Activated CD4-positive, alpha-beta T cell treated with anti-CD3 and anti-CD28 coated beads, Interleukin-10, Interleukin-2, amounts not matched to agents 100 ng/mL and 50 ng/mL, durations not matched to agents 16 hours and 8 hours (primary cell): ENCODE data around the gene FAM174B.

Experiments used
- DNase-seq: peaks from one replicate; pipeline ENCODE4 v3.0.0-alpha.2; 2020

FAM174B gene

DNA sequence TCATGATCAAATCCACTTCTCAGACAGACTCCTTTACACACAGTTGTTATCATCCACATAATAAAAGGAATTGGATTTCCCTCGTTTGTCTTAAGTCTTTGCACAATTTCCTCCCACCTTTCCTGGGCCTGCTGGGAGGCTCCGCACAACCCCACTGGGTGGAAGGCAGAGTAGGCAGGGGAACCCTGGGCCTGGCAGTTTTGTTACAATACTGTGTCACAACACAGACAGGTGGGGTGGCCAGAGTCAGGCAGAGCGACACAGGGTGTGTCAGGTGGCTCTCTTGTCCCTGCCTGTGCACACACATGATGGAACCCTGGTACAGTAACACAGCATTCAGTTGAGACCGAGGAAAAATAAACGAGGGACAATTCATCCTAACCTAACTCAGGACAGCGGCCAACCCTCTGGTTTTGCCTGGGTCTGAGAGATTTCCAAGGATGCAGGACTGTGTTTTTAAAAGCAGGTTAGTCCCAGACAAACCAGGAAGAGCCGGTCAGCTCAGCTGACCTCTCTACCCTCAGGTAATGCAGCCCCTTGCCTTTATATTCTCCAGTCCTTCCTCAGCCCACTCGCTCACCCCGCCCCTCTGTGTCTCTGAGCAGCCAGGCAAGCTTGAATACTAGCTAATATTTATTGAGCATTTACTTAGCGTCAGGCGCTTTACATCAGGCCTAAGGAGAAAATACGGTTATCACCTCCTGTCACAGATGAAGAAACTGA lies 8.8 kb upstream of the FAM174B start:
- DNase-seq, result no peak

DNA sequence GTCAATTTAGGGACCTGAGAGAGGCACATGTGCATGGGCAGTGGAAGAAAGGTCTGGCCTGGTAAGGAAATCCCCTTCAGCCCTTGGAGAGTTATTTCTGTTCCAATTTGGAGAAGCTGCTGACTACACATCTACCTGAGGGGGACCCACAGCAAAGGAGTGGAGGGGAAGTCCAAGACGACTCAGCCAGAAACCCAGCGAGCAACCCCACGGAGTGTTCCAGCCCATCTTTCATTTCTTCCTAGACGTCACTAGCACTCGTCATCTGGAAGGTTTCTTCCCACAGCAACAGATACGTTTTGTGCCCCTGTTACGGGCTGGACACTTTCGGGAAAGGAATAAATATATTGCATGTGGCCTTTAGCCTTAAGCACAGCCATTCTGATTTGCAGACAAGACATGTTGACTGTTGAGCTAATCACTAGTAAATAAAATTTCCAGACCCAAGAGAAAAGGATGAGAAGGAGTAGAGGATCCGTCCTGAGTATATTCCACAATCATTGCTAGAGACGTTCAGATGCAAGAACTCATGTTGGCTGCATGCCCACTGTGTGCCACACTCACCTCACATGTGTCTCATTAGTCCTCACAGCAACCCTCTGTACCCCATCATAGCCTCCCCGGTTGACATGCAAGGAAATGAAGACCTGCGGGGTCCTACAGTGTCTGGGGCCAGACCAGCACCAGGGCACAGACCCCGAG lies 7.8 kb upstream of the FAM174B start:
- DNase-seq, result peak; percentile 54

DNA sequence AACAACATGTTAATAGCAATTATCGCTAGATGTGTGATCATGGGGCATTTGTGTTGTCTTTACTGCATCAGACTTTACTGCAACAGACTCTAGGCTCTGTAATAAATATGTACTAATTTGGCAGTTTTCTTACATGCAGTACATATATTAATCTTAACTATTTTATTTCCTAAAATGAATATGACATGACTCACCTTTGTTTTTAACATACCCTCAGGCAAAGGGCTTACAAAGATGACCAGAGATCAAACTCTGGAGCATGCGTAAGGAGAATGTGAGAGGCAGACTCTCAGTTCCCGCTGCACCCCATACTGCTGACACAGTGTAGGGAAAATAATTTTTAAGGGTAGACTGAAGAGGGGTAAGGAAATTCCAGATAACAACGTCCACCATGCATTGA lies 7.2 kb upstream of the FAM174B start:
- no peak for DNase-seq

DNA sequence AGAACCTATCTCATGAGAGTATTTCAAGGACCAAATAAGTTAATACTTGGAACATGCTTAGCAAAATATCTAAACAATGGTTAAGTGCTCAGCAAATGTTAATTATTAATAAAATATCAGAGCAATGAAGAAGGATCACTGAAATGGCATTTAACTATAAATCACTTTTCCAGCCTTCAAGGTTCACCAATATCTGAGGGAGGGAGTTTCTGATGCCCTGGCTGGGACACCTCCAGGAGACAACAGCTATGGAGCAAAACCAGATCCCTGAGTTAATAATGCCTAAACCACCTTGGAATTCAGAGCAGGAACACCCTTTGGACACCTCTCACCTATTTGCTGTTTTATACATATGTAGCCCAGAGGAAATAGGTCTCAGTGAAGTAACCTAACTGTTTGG lies 6.4 kb upstream of the FAM174B start:
- no peak for DNase-seq

DNA sequence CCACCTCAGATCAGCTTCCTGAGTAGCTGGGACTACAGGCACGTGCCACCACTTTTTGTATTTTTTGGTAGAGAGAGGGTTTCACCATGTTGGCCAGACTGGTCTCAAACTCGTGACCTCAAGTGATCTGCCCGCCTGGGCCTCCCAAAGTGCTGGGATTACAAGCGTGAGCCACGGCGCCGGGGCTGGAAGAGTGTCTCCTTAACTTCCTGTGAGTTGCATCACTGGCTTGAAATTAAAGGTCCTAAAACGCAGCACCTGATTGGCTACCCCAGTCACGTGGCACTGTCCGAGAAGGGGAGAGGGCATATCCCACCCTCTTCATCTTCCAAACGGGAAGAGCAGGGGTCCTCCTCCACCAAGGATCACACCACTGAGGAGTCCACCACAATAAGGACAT lies 5.5 kb upstream of the FAM174B start:
- DNase-seq, result no peak

DNA sequence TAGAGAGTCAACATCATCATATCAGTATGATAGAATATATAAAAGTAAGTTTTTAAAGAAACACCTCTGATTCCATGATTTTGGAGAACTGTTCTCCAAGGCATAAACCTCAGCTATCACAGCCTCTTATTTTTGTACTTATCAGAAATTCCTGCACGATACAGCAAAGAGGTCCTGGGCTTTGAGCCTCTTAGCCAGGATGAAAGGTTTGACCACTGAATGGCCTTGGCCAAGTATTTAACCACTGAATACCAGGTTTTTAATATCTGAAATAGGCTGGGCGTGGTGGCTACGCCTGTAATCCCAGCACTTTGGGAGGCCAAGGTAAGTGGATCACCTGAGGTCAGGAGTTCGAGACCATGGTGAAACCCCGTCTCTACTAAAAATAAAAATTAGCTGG lies 1.9 kb upstream of the FAM174B start:
- DNase-seq, result no peak

DNA sequence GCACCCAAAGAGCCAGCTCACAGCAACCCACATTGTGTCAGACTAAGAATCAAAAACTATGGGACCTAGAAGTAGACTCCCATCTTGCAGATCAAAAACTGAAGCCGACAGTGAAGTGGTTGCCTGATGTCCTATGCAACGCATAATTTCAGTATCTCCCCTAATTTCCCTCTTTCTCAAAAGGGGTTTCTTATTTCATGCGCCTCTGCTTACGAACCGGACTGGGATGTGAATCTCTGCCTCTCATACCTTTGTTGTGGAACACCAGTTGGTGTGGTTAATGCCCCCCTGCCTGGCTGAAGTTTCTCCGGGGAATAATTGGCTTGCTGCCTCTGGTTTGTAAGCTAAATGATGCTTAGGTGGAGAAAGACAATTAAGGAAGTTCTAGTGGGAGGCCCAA lies 514 bp upstream of the FAM174B start:
- DNase-seq, result no peak

DNA sequence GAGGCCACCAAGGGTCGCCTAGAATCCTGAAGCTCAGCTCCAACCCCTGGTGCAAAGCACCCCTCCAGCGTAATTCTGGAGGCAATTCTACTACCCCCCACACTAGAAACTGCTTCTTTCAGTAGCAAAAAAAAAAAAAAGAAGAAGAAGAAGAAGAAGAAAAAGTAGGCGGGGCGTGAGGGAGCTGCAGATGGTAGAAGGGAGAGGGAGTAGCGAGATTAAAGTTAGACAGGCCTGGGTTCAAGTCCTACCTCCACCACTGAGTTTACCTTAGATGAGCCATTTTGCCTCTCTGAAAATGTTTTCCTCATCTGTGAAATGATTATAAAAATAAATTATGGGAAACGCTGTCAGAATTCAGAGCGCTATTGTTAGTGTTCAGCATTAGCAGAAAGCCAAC lies 913 bp downstream of the FAM174B start:
- no peak for DNase-seq

DNA sequence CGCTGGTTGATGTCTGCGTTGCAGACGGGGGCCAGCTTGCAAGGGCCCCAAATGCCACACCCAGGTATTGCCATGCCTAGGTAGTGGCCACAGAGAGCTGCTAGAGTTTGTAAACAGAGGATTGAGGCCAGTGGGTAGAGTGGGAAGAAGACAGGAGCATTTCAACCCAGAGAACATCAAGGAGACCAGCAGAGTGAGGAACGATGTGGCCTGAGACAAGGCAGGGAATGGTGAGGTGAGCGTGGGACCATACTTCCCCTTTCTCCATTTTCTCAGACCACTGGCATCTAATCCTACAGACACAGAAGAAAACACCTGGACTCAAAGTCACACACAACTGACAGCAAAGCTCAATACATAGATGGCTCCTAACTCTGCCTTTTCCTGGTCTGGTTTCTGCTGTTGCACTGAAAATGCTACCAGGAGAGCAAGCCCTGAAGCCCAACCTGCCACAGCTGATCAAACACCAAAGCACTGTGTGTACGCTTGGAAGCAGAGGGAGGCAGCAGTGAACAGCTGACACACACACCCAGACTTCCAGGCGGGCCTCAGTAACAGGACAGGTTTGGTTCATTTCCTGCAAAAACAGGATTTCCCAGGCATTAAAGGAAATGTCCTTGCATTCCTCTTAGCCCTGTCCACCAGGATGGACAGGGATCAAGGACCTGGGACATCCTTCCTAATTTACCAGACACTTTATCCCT lies 1.6 kb downstream of the FAM174B start:
- DNase-seq, result no peak

DNA sequence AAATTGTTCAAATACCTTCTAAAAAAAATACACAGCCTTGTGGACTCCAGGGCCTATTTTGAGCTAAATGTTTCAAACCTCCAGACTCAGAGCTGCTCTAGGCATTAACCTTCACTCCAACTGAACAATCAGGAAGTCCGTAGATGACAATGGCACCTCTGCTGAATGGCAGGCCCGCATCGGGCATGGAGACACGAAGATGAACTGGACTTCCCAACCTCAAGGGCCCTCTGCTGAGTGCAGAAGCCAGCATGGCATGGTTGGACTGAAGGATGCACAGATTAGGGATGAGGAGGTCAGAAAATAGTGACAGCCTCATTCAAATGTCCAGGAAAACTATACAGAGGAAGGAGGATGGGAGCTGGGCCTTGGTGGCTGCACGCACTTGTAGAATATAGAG lies 2.2 kb downstream of the FAM174B start:
- DNase-seq, result no peak

DNA sequence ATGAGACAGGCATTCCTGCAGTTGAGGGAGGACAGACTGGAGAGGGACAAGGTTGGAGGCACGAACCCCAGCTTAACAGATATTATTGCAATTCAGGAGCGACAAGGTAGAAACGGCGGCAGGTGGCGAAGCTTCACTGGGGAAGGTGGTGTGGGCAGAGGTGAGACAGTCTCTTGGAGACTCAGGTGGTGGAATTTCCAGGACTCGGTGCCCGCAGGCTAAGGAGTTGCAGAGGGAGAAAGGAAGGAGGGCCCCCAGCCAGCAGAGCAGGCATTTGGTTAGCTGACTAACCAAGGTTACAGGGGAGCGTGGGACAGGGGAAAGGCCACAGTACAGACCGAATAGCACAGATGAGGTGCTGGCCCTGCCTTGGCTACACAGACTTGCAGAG lies 3.0 kb downstream of the FAM174B start:
- no peak for DNase-seq

DNA sequence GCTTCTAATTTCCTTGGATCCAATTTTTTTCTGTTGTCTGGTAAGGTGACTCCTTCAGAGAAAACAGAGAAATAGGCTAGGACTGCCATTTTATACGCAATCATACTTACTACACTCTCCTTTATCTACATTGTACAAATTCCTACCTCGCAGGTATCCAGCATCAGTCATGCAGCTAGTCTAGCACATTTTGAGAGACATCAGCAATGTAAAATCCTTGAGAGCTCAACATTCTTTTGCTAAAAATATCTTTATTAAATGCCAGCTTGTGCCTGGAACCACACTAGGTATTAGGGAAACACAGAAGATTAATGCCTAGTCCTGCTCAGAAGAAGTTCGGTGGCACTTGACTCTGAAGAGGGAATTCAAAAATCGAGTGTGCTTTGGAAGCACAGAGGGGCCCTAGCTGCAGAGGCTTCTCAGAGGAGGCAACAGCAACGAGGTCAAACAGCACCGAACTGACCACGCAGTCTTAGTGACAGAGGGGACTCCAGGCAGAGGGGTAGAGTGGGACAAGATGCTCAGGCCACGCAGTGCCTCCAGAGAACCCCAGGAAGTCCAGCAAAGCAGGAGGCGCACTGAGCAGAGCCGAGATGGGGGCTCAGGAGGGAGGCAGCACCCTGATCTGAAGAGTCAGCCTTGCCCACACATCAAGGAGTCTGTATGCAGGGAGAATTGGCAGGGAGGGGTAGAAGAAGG lies 3.5 kb downstream of the FAM174B start:
- no peak for DNase-seq

DNA sequence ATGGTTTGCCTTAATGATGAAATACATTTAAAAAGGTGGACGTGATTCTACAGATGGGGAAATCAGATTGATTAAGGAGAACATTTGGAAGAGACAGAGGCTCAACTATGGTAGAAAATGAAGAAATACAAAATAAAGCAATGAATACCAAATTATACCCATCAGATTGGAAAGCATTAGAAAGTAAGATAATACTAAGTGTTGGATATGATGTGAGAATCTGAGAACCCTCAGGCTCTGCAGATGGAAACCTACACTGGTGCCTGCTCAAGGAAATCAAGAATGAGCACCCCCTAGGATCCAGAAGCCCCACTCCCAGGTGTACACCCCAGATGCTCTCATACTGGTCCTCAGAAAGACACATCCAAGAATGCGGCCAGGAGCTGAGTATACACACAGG lies 4.6 kb downstream of the FAM174B start:
- DNase-seq, result no peak

DNA sequence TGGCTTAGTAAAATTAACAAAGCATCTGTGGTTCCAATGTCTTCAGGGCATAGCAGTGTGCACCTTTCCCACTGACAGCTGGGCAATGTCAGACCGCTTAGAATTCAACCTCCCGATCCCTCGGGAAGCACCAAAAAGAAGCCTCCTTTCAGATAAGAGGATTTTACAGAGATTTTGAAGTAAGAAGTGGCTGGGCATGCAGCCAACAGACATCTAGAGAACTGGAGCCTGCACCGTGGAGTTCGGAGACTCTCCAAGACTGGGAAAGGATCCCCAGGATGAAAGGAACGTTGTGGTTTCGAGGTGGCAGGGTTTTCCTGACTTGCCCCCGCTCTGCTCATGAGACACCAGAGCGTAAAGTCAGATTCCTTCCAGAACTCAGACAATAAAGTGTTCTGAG lies 5.3 kb downstream of the FAM174B start:
- no peak for DNase-seq

DNA sequence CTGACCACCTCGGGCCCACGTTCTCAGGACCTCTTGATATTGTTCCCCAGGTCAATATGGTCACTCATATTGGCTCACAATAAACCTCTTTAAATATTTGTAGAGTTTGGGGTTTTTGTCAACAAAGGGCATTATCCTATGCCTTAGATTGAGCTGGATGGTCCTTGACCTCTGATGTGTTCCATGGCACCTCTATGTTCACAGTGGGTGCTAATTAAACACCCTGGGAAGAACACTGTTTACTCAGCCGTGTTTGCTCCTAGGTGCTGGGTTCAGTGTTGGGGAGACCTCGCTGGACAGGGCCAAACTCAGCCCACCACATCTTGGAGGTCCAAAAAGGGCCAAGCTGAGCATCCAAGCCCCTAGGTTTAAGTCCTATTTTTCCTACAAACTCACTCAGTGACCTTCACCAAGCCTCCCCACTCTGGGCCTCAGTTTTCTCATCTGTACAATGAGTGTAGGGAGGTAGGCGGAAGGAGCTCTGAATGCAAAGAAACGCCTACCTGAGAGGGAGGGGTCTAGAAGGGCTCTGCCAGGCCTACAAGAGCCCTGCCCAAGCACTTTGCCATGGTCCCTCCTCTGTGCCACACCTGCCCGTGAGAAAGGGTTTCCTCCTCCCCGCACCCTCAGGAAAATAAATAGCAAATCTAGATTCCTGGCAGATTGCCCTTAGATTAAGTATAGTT lies 7.2 kb downstream of the FAM174B start:
- no peak for DNase-seq

DNA sequence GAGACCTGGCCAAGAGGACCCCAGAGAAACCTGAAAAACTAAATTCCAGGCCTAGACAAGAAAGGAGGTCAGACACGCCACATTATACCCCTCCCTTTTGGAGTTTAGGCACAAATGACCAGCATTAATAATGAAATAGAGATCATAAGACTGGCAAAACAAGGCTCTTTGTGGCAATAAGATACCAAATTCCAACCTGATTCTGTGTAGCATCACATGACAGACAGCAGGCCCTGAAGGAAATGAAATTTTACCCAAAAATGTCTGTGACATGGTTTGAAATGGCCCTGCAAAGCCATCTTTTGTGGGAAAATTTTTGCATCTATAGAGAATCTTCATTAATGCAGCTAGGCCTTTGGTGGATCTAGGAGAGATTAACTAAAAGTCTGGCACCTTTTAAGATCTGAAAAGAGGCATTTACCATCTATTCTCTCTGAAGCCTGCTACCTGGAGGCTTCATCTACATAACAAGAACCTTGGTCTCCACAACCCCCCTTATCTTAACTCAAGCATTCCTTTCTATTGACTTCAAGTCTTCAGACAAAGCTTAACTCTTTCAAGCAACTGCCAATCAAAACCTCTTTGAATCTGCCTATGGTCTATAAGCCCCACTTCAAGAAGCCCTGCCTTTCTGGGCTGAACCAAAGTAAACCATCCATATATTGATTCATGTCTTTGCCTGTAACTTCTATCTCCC lies 8.0 kb downstream of the FAM174B start:
- no peak for DNase-seq

DNA sequence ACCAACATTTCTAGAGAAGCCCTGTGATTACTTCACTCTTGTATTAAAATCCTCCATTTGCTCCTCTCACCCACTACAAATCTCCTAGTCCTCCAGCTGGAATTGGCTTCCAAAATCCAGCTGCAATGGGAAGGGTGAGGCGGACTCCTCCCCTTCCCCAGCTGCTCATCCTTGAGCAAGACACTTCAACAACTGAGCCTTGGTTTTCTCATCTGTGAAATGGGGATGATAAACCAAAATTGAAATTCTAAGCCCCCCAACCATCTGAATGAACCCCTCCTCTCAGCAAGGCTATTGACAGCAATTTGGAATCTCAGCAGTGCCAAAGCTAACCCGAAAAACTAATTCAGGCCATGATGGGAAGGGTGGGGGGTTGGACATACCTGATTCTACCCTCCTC lies 9.4 kb downstream of the FAM174B start:
- DNase-seq, result no peak

DNA sequence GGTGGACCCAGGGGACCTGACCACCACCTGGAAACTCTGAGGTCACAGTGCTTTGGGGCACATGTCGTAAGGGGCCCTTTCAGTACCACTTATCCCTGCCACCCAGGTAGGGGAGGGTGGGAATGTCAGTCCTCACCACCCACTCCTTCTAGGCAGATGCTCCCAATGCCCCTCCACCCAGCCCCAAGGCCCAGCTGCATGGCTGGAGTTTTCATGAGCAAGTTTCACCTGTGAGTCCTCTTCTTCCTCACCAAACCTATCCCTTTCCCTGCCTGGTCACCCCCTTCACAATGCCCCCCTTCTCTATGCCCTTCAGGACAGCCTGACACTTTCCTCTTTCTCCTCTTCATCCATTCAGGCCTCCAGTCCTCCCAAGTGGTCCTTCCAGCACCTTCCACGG lies 9.8 kb downstream of the FAM174B start:
- DNase-seq, result no peak

DNA sequence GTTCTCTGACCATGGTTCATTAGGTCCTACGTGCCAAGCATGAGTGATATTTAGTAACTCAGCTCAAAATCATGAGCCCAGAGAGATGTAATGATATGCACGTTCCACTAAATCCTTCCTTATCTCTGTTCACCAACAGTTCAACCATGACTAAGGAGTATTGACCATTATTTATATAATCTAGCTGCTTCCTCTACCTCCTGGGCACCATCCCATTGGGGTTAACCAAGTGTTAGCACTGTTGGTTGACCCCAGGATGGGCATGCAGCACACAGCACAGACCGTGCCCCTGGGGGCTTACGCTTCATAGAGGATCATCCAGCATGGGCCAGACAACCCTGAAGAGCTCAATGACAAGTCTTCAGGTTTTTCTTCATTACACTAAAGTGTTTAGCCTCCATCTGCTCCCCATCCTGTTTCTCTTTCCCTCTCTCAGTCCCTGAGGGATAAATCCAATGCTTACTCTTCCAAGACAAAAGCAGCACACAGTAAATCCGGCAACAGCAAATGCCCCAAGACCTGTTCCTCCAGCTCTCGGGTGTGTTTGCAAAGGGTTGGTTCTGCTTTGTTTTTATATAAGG lies 10.4 kb downstream of the FAM174B start:
- no peak for DNase-seq

DNA sequence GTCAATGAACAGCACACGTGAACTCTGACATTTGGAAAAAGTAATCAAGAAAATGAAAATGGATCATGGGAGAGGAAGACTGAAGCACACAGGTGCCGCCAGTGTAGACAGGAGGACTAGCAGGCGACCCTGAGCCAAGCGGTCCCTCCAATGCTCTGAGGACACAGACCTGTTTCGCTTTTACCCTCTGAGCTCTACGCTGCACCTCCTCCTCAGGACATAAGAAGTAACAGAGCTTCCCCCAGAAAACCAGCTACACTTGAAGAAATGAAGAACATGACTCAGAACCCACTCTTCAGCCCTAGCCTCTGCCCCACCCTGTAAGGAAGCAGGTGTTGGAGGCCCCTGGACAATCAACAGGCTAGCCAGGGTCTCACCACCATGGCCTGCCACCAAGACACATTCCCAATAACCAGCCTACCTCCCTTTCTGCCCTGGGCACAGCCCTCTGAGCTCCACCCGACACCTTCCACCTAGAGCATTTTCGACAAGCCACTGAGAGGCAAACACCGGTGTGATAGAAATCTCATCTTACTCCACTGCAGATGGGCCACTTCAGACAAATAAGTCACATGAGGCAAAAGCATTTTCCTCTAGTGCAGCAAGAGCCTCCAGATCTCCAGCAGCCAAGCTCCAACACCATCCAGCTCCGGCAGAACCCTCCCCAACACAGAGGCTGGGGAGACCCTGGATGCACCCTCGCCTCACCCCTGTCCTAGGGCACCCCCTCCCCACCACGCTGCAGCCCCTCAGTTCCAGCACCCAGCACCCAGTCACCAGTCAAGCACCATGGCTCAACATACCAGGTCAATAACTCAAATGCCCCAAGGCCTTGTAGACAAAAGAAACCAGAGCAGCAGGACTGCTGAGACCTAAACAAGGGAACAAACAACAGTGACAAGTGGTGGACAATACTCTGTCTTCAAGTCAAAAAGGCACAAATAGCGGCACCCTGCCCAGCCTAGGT lies 11.4 kb downstream of the FAM174B start:
- DNase-seq, result no peak
